Inflammatory macrophage treated with lipopolysaccharide for 4 hours (primary cell): ENCODE measurements around the gene PFKP.
"Not testable (repeated sequence)": the region's sequence is repeated elsewhere in the genome, so short reads cannot be mapped to it uniquely, and the experiment has no call there.

Source experiments
- DNase-seq: peaks from one replicate; pipeline ENCODE4 v3.0.0-alpha.2; 2020

Gene PFKP

DNA sequence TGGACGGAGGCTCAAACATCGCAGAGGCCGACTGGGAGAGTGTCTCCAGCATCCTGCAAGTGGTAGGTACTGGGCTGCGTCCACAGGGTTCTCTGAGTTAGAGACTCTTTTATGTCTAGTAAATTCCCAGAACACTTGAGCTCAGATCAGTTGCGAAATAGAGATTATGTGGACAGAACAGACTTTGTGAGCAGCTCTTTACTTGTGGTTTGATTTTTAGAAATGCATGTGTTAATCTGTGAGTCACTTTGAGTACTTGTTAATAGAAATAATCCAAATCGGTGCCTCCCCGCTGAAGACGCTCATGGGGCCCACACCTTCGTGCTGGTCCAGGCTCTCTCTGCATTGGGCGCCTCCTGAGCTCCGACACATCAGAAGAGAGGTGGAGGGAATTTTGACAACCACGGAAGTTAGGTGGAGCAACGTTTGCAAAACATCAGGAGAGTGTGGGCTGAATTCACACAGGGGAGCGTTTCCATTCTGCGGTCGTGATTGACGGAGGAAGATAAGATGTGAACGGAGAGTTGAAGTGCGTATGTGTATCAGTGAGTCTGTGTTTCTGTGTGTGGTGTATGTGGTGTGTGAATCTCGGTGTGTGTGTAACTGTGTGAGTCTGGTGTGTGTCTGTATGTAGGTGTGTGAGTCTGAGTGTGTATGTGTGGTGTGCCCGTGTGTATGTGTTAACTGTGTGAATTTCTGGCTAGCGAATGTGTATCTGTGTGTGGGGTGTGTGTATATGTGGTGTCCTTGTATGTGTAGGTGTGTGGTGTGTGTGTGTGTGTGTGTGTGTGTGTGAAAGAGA, 32.1 kb downstream of the PFKP start:
- peak; percentile 80 for DNase-seq

DNA sequence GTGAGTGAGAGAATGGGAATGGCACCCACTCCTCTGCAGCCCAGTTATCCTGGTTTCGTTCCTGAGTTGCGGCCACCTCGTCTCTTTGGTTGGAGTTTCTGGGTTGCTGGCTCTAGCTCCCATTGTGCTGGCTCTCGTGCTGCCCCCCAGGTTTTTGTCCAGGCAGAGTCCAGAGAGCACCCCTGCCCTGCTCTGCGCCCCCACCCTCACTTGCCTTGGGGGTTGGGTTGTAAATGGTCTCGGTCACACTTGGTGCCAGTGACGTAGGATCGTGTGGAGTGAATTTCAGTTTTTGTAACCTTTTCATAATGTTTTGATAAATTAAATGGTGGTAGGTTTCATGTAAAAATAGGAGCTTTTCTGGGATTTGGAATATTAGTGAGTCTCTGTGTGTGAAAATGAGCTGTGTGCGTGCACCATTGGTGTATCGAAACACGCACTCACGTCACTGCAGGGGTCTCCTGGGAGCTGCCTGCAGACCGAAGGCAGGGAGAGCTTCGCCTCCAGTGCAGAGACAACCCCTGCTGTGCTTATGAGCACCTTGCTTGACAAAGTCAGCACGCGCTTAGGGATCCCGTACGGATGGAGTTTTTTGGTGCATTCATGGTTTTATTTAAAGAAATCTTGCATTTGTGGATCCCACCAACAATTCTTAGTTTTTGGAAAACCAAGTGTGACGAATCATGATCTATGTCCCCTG, 32.9 kb downstream of the PFKP start:
- DNase-seq: no peak

DNA sequence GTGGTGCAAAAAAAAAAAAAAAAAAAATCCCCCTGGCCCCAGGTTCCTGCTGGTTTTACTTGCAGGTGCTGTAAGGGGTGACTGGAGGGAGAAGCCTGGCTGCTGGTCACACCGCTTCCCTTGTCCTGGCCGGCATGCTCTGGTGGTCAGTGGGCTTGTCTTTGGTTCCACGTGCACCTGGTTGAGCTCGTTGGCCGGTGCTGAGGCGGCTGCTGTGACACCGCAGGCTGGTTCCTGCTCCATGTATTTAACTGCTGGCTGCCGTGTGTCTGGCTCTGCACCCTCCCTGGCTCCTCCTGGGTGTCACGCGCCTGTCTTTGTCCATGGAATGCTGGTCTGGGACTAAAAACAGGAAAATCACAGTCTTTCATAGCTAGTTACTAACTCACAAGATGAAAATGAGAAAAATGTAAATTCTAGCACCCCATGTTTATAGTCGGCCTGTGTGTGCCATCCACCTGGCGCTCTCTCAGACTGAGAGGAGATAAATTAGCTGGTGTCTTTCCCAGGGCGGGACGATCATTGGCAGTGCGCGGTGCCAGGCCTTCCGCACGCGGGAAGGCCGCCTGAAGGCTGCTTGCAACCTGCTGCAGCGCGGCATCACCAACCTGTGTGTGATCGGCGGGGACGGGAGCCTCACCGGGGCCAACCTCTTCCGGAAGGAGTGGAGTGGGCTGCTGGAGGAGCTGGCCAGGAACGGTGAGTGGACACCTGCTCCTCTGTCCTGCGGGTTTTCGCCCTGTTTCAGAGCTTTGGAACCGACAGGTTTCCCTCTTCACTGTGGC, 33.7 kb downstream of the PFKP start:
- DNase-seq: no peak

DNA sequence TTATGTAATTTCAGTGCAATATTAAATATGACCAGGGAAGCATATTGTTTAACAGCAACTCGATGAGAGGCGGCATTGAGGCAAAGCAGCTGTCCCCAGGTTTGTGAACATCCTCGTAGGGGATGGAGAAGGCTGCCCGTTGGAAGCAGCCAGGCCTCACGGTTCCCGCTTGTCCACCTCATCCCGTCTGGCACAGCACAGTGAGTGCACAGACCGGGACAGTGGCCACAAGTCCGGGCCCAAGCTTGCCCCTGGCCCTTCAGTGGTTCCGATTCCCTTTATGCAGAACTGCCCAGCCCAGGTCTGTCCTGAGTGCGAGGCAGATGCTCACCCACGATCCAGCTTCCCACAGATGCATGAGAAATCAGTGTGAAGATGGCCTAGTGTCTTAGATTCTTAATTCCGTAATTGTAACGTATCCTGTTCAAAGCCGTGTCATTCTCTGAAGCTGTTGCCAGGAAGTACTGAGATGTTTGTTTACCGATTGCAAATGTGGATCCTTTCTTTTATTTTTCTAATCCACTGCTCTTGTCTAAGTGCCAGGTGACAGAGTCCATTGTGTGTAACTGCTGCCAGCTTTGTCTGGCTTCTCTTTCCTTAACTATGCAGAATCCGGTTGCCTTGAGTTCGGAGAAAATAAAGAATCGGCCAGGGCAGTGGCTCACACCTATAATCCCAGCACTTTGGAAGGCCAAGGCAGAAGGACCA, 35.5 kb downstream of the PFKP start:
- DNase-seq: no peak

DNA sequence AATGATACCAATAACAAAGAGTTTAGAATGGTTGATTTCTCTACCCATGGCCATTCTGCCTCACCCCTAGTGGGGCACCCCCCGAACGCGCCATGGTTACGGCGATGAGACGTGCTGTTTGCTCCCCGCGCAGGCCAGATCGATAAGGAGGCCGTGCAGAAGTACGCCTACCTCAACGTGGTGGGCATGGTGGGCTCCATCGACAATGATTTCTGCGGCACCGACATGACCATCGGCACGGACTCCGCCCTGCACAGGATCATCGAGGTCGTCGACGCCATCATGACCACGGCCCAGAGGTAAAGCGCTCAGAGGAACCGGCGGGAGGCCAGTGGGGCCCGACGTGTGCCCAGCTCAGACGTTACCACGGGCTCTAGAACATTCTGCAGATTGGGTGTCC, 36.3 kb downstream of the PFKP start:
- DNase-seq: no peak

DNA sequence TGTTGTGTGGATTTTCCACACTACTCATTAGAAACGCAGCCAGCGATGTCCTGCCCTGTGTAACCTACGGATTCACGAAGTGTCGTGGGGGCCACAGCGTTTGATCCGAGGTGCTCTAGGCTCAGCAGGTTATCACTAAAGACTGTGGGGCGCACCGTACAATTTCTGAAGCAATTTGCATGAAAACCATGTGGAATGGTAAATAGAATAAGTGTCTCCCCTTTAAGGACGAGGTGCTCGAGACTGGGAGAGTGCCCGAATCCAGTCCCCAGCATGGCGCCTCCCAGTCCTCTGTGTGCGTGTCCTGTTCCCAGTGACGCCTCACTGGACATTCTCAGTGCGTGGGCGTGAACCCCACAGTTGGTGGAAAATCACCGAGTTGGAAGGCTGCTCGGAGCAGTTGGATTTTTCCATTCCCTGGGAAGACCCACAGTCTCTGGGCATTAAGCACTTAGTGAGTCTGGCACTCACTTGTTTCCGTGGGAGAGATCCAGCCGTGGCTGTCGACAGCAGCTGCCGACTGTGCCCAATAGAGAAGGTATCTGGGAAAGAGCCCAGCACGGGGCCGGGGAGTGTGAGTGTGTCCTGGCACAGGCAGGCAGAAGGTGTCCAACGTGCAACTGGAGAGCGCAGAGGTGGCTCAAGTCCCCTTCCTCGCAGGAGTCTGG, 37.0 kb downstream of the PFKP start:
- DNase-seq: no peak

DNA sequence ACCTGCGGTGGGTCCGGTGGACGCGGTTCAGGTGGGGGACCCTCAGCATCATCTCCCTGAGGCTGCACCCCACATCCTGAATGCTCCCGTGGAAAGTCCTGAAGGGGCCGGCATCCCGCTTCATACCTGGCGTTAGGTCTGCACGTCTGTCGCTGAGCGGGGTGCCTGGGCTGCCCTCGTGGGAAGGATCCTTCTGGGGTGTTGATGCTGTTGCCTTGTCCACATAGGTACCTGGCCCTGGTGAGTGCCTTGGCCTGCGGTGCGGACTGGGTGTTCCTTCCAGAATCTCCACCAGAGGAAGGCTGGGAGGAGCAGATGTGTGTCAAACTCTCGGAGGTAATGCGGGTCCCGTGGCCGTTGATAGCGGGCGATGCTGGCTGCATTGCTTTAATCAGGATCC, 37.8 kb downstream of the PFKP start:
- no peak for DNase-seq

DNA sequence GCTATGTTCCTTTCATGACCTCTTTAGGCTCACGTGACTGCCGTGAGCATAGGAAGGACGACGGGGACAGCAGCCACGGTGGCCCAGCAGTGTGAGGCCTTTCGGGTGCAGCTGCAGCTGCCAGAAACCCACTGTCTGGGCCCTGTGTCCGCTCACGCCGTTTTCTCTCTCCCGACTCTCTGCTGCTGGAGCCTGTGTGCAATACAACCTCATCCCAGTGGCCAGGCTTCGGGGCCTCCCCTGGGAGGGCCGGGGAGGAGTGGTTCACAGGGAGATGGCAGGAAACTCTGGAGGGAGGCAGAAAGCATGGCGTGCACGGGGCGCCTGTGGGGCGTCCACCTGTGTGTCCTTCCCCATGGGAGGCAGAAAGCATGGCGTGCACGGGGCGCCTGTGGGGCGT, 38.6 kb downstream of the PFKP start:
- DNase-seq: no peak

DNA sequence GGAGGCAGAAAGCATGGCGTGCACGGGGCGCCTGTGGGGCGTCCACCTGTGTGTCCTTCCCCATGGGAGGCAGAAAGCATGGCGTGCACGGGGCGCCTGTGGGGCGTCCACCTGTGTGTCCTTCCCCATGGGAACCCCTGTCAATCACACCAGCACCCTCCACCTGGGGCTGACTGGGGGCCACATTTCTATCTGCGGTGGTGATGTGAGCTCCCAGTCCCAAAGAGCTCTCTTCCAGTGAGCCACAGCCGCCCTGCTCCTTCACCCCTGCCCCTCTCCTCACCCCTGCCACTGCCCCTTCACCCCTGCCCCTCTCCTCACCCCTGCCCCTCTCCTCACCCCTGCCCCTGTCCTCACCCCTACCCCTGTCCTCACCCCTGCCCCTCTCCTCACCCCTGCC, 39.0 kb downstream of the PFKP start:
- not testable (repeated sequence) for DNase-seq

DNA sequence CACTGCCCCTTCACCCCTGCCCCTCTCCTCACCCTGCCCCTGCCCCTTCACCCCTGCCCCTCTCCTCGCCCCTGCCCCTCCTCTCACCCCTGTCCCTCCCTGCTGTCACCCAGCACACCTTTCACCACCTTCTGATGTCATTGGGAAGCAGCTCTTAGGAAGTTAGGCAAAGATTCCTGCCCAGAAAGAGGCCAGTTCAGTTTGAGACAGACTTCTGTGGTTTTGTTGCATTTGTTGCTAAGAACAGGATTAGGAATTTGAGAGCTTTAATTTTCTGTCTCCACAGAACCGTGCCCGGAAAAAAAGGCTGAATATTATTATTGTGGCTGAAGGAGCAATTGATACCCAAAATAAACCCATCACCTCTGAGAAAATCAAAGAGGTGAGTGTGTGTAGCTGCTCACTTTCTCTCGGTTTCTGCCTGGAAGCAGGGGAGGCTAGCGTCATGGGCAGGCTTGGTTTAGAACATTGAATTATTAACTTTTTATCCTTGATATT, 39.6 kb downstream of the PFKP start:
- no peak for DNase-seq

DNA sequence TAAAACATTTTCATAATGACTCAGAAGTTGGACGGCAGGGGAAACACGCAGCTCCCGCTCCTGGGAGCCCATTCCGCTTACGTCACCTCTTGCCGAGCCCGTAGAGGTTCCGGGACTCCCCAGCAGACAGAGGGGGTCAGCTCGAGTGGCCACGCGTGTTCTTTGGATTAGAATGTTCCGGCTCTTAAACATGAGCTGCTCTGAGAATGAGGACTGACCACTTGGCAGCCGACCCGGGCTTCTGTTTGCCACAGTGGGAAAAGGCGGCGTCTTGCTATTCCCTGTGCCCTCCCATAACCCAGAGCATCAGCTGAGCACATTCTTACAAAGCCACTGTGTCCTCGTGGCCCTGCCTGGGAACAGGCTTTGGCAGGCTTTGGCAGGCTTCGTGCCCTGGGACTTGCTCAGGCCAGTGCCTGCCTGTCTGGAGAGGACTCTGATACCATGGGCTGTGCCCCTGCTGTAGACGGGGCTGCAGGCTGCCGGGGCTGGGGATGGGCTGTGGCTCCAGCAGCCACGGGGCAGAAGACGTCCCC, 40.1 kb downstream of the PFKP start:
- DNase-seq: no peak

DNA sequence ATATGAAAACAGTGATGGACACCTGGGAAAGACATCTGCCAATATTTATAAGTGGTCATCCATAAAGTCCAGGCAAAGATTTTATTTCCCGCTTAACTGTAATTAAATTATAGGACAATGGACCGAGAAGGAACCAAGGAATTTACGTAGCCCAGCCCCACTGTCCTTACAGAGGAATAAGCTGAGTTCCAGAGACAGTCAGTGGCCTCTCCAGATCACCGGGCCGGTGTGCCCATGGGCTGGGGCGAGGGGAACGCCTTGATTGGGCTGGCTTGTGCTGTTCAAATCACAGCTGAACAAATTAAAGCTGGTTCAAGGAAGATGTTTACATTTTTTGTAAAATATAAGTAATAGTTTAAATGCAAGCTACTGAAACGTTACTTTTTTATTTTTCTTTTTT, 40.7 kb downstream of the PFKP start:
- no peak for DNase-seq

DNA sequence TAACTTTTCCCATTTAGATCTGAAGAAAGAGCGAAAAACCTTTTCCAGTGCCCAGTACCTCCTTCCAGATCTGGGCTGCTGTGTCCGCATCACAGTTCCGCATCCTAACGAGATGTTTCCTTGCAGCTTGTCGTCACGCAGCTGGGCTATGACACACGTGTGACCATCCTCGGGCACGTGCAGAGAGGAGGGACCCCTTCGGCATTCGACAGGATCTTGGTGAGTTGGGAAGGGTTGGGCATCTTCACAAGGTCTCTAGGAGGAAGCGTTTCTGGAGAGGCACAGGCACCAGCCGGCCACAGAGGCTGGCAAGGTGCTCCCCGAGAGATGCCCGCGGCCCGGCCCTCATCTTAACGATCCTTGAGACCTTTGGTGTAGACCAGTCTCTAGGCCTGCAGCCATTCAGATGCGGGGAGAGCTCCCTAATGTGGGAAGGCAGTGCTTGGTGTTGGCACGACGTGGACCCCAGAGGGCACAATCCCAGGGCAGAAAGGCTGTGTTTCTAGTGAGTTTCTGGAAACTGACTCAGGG, 41.3 kb downstream of the PFKP start:
- no peak for DNase-seq

DNA sequence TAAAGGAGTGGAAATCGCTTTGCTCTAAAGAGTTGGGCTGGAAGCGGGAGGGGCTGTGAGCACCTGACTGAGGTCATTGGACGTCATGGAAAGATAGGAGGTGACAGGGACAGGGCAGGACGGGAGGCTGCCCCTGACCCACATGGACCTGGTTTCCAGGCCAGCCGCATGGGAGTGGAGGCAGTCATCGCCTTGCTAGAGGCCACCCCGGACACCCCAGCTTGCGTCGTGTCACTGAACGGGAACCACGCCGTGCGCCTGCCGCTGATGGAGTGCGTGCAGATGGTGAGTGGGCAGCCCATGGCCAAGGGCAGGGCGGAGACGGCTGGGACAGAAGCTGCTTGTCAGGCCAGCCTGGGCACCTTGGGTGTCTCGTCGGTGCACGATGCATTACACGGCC, 41.8 kb downstream of the PFKP start:
- no peak for DNase-seq

DNA sequence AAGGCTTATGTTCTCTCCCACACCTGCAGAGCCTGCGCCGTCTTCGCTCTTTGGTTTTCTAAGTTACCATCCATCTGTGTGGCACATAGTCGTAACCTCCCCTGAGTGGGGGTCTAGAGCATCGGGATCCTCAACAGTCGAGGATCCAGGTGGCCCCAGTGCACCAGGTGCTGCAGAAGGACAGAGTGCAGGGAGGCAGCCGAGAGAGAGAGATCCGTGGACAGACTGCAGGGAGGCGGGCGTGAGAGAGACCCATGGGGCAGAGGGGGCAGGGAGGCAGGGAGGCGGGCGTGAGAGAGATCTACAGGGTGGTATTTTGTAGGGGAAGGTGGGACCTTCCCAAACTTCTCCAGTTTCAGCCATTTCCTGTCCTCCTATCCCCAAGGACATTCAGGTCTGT, 42.3 kb downstream of the PFKP start:
- DNase-seq: no peak

DNA sequence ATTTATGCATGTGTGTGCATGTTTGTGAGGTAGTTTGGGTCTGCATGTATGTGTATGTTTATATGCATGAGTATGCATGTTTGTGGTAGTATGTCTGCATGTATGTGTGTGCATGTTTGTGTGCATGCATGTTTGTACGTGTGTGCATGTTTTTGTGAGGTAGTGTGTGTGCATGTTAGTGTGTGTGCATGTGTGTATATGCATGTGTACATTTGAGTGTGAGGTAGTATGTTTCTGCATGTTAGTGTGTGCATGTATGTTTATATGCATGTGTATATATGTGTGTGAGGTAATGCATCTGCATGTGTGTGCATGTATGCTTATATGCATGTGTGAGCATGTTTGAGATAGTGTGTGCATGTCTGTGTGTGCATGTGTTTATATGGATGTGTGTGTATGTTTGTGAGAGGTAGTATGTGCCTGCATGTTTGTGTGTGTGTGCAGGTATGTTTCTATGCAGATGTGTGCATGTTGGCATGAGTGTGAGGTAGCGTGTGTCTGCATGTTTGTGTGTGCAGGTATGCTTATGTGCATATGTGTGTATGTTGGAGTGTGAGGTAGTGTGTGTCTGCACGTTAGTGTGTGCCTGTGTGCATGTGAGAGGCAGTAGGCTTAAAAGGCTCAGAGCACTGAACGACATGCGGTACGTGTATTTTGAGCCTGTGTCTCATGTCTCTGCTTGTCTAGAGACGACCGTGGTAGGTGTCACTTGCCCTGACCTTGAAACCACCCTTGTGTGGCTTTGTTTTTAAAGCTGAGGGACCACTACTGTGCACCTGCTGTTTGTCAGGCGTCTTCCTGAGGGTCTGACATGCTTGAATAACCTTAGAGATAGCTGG, 43.7 kb downstream of the PFKP start:
- no peak for DNase-seq

DNA sequence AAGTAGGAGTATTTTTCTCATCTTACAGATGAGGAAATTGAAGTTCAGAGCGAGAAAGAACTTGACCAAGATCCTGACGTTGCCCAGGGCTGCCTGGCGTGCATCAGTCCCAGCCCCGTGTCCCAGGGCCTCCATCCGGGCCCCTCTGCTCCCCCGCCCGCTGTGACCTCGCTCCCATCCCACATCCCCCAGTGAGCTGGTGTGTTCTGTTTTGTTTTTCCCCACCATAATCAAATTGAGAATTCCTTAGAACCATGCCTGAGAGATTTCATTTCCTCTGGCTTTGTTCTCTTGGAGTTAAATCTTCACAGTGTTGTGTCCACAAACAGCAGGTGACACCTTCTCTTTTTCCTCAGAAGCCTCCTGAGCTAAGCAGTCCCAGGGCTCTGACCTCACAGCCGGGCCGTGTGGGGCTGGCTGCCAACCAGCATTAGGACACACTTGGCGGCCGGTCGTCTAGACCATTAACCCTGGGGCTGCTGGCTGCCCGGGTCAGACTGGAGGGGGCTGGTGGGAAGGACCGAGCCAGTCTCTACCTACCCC, 44.3 kb downstream of the PFKP start:
- no peak for DNase-seq

DNA sequence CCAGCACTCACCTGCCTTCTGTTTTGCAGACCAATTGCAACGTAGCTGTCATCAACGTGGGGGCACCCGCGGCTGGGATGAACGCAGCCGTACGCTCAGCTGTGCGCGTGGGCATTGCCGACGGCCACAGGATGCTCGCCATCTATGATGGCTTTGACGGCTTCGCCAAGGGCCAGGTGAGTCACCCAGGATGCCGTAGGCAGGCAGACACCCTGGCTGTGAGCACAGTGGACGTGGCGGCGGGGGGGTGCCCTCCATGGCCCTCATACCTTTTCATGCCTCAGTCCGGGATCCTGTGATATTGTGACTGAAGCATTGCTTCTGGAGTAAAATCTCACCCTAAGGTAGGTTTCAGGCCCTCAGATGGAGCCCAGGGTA, 46.0 kb downstream of the PFKP start:
- no peak for DNase-seq

DNA sequence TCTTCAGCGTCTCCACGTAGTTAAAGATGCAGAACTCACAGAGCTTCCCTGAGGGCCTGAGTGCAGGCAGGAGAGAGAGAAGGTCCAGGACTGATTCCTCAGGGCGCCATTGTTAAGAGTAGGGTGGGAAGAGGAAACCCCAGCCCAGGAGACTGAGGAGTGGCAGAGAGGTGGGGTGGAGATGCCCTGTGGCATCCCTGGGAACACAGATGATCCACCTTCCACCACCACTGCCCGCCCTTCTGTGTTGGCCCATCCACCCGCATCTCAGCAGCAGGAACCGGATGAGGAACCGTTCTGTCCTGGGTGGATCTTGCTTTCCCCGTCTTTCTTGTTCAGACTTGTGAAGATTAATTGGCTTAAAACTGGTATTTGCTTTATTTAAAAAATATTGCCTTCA, 48.3 kb downstream of the PFKP start:
- DNase-seq: no peak

DNA sequence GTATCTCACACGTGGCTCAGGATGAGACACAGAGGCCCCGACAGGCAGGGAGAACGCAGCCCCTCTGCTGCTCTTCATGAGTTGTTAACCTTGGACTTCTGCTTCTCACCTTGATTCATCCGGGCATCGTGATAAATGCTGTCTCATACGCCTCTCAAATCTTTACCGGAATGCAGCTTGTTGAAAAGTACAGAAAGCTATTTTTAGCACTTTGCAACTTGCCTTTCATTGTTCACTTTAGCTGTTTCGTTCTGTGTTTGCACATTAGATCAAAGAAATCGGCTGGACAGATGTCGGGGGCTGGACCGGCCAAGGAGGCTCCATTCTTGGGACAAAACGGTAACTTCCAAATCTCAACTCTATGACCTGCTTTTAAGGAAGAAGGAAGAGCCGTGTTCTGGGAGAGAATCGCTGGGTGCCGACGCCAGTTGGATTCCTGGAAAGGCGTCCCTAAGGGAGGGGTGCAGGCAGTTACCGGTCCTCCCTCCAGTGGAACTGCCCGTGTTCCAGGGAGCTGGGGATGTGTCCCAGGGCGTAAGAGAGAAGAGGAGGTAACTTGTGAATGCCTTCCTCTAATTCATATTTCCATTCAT, 49.3 kb downstream of the PFKP start:
- DNase-seq: no peak
